Measurements from ENCODE around the gene SPRR5. TPM values are rescaled to one million over a fixed set of nuclear protein-coding genes. Genes with fewer than 3 reads are reported as not detected.

Gene SPRR5, protein sequence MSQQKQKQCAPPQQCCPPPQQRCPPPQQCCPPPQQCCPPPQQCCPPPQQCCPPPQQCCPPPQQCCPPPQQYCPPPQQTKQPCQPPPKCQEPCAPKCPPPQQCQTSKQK
- total RNA-seq (2014; rRNA removed; shearing (Covaris generic)), result not detected in 2 replicates

DNA sequence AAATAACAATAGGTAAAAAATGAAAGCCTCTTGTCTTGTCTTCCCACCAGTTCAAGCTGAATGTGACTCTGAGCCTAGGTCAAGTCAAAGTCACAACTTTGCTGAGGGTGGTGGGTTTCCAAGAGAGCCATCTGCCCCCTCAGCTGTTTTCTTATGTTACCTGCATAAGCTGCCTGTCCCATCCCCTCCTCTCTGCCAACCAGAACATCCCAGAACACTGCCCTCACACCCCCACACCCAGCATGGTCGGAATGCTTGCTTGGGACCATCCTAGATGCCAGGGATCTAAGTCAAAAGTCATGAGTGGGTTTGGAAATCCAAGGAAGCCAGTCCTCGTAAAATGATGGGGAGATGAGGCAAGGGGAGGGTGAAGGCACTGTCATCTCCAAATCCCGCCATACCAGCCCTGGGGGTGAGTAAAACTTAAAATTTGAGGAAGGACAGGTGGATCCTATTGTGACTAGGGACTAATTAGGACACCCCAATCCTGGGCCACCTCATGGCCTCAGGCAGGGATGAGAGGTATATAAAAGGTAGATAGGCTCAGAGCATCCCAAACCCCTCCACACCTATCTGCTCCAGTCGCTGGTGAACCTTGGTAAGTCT is at the start of gene SPRR5:
SPRR5 (plus strand) TSS at position 556 of the 606 bp plus-strand sequence. CDS start 1,349 bp downstream, outside the sequence.
- Histone ChIP-seq H3K36me3 (replicated peaks; ENCODE audit: control insufficient read depth, insufficient read depth, low read length) (no peaks in the 10 kb centered on the region), H3K27me3 (ENCODE audit: control insufficient read depth, insufficient read depth, low read length) (no peaks in the 10 kb centered on the region), H3K4me3 (ENCODE audit: insufficient read depth, low read depth, low read length) (no peak within 1 kb of the TSS)
- no peak for DNase-seq

DNA sequence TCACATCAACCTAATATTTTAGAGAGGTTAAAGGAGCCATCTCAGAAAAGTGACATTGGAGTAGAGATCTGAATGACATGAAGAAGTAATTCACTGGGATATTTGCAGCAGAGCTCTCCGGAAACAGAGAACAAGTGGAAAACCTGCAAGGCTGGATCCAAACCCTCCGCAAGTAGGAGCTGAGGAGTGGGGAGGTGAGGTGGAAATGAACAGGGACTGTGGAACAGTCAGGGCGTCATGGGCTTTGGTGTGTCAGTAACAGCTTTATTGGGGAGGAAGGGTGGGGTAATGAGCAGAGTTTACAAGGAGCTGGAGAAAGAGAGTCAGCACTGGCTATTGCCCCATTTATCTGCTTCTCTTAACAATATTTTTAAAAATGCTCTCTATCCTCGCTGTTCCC is 48.0 kb upstream of the SPRR5 start:
- no peaks in the 10 kb centered on the region for H3K27me3 ChIP-seq (ENCODE audit: control insufficient read depth, insufficient read depth, low read length)
- H3K4me3 ChIP-seq (ENCODE audit: insufficient read depth, low read depth, low read length), result no peak overlapping the region
- DNase-seq, result no peak
- H3K36me3 ChIP-seq (replicated peaks; ENCODE audit: control insufficient read depth, insufficient read depth, low read length), result no peaks in the 10 kb centered on the region

DNA sequence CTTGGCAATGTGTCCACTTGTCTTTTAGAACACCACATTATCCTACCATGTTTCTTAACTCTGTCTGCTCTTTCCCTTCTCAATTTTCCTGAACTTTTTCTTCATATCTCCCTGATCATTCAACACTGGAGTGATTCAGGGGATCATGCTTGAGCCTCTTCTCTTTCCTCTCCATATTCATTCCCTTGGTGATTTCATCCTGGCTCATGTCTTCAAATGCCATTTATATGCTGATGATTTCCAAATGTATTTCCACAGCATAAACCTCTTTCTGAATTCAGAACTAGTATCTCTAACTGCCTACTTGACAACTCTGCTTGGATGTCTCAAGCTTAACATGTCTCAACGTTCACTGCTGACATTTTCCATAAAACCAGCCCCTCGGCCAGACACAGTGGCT is 47.1 kb upstream of the SPRR5 start:
- no peak for DNase-seq
- no peaks in the 10 kb centered on the region for H3K27me3 ChIP-seq (ENCODE audit: control insufficient read depth, insufficient read depth, low read length)
- no peaks in the 10 kb centered on the region for H3K36me3 ChIP-seq (replicated peaks; ENCODE audit: control insufficient read depth, insufficient read depth, low read length)

DNA sequence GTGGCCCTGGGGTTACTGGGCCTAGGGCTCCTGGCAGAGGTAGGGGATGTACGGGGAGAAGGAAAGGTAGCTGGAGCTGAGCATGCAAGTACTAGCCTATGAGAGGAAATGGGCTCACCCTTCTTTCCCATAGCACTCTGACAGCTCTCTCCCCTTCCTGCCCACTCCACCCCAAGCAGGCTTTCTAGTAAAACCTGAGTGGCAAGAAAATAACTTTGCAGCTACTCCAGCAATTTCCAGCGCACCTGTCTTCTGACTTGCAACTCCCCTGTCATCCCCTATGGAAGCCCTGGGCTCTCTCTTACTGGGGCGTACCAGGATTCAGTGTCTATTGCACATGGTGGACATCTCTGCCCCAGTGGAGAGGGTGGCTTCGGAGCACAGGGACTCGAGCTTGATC is 45.4 kb upstream of the SPRR5 start:
- no peaks in the 10 kb centered on the region for H3K36me3 ChIP-seq (replicated peaks; ENCODE audit: control insufficient read depth, insufficient read depth, low read length)
- no peak for DNase-seq
- no peak overlapping the region for H3K4me3 ChIP-seq (ENCODE audit: insufficient read depth, low read depth, low read length)
- no peaks in the 10 kb centered on the region for H3K27me3 ChIP-seq (ENCODE audit: control insufficient read depth, insufficient read depth, low read length)

More for the DNA sequence above, 47.1 kb upstream of the SPRR5 start:
- no peak overlapping the region for H3K4me3 ChIP-seq (ENCODE audit: insufficient read depth, low read depth, low read length)

DNA sequence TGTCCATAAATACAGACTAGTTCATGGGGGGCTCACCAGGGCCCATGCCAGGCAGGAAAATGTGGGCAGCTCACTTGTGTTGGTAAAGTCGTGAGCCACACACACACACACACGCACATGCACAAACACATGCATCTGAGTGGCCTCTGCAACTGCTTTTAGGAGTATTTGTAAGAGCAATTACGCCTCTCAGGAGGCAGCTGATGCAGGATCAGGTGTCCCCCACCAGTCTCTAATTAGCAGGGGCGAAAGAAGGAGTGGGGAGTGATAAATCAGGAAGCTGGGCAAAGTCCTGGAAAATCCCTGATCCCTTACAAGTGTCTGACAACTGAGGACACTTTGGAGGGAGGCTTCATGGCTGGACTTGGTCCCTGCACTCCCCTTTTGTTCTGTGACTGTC is 44.4 kb upstream of the SPRR5 start:
- Histone ChIP-seq H3K4me3 (ENCODE audit: insufficient read depth, low read depth, low read length) (no peak overlapping the region), H3K36me3 (replicated peaks; ENCODE audit: control insufficient read depth, insufficient read depth, low read length) (no peaks in the 10 kb centered on the region), H3K27me3 (ENCODE audit: control insufficient read depth, insufficient read depth, low read length) (no peaks in the 10 kb centered on the region)
- no peak for DNase-seq

DNA sequence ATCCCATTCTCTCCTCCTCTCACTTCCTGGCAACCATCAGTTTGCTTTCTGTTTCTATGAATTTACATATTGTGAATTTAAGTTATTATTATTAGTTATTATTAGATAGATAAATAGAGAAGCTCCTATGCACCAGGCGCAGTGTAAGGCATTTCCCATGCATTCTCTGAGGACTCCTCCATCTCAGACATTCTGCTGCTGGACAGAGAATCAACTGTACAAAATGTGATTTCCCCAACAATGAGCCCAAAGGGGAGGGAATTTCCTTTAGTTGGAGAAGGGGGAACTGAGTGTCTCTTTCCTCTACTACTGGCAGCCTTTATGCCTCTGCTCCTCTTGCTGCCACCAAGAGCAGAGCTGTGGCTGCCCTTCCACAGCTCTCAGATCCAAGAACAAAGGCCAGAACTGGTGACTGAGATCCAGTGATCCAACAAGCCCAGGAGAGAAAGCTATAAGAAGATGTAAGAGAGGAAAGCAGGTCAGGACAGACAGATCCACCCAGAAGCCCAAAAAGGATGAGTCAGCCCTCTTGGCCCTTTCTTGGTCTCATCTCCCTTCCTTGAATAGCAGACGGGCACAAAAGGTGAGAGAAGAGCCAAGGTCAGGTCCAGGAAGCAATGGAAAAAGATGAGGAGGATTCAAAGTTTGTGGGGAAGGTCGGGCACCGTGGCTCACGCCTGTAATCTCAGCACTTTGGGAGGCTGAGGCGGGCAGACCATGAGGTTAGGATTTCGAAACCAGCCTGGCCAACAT is 42.1 kb upstream of the SPRR5 start:
- DNase-seq, result no peak
- Histone ChIP-seq H3K4me3 (ENCODE audit: insufficient read depth, low read depth, low read length) (no peak overlapping the region), H3K27me3 (ENCODE audit: control insufficient read depth, insufficient read depth, low read length) (no peaks in the 10 kb centered on the region), H3K36me3 (replicated peaks; ENCODE audit: control insufficient read depth, insufficient read depth, low read length) (no peaks in the 10 kb centered on the region)

DNA sequence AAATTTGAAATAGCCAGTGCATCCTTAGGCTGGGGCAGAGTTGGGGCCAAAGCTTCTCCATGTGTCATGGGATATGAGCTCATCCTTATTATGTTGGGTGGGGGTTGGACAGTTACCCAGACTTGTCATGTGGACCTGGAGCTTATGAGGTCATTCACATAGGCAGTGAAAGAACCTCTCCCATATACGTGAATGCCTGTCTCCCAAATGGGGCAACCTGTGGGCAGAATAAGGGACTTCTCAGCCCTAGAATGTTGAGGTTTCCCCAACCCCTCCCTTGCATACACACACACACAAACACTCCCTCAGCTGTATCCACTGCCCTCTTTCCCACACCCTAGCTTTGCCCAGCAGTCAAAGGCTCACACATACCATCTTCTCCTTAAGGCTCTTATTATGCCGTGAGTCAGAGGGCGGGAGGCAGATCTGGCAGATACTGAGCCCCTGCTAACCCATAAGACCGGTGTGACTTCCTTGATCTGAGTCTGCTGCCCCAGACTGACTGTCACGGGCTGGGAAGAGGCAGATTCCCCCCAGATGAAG is 40.9 kb upstream of the SPRR5 start:
- H3K27me3 ChIP-seq (ENCODE audit: control insufficient read depth, insufficient read depth, low read length), result no peaks in the 10 kb centered on the region

DNA sequence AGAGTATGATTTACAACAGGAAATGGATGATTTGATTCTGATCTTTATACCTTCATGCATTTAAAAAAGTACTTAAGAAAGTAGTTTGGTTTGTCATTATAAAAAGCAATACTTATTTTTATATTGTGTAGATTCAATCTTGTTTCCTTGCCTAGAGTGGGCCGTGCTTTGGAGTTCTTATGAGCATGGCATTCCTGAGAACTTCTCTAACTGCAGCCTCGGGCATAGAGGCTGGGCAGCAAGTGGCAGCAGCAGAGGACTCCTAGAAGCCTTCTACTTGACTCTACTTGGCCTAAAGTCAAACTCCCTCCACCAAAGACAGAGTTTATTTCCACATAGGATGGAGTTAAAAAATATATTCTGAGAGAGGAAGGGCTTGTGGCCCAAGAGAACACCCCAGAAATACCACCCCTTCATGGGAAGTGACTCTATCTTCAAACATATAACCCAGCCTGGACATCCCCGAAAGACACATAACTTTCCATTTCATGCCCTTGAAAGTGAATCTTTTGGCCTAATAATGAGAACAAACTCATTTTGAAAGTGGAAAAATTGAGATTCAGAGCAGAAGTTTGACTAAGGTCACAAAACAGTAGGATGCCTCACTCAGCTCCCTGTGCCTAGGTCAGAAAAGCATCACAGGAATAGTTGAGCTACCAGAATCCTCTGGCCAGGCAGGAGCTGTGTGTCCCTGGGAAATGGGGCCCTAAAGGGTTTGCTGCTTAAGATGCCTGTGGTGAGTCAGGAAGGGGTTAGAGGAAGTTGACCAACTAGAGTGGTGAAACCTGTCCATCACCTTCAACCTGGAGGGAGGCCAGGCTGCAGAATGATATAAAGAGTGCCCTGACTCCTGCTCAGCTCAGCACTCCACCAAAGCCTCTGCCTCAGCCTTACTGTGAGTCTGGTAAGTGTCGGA is 39.1 kb upstream of the SPRR5 start, which contains the start of gene IVL:
IVL (plus strand) TSS at position 861 of the 916 bp plus-strand sequence. CDS start 1,252 bp downstream, outside the sequence.
- H3K36me3 ChIP-seq (replicated peaks; ENCODE audit: control insufficient read depth, insufficient read depth, low read length), result no peaks in the 10 kb centered on the region
- no peak for DNase-seq
- H3K4me3 ChIP-seq (ENCODE audit: insufficient read depth, low read depth, low read length), result no peak within 1 kb of the TSS
- no peaks in the 10 kb centered on the region for H3K27me3 ChIP-seq (ENCODE audit: control insufficient read depth, insufficient read depth, low read length)

More for the DNA sequence above, 40.9 kb upstream of the SPRR5 start:
- Histone ChIP-seq H3K4me3 (ENCODE audit: insufficient read depth, low read depth, low read length) (no peak overlapping the region), H3K36me3 (replicated peaks; ENCODE audit: control insufficient read depth, insufficient read depth, low read length) (no peaks in the 10 kb centered on the region)
- DNase-seq, result no peak

DNA sequence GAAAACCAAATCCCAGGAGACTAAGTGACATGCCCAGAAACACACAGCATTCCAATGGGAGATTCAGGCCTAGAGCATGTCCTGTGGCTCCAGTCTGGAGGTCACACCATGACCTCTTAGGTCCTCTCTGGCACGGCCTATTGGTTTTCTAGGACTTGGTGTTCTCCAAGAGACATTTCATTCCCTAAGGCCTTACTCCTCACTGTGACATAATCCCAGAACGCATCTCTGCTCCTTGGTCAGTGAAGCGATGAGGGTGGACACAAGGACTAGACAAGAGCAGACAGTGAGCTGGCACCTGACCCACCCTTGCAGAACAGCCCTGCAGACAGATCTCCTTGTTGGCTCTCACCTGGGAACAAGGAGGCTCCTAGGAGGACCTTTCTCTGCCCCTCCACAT is 37.8 kb upstream of the SPRR5 start:
- Histone ChIP-seq H3K4me3 (ENCODE audit: insufficient read depth, low read depth, low read length) (no peak overlapping the region), H3K36me3 (replicated peaks; ENCODE audit: control insufficient read depth, insufficient read depth, low read length) (no peaks in the 10 kb centered on the region), H3K27me3 (ENCODE audit: control insufficient read depth, insufficient read depth, low read length) (no peaks in the 10 kb centered on the region)
- DNase-seq, result no peak

DNA sequence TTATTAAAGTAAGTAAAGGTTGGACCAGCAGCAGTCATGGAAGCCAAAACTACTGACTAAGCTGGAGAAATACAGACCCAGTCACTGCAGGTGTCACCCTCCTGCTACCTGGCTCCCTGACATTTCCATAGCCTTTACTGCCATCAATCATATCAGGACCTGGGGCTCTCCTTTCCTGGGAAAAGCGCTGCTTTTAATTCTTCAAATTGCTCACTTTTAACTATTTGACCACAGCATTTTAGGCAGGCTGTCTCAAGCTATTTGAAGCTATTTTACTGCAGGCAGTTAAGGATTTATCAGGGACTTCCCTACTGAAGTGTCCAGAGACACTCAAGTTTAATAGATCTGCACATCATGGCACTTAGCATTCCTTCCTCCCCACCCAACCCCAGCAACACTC is 34.5 kb upstream of the SPRR5 start:
- Histone ChIP-seq H3K27me3 (ENCODE audit: control insufficient read depth, insufficient read depth, low read length) (no peaks in the 10 kb centered on the region), H3K4me3 (ENCODE audit: insufficient read depth, low read depth, low read length) (no peak overlapping the region), H3K36me3 (replicated peaks; ENCODE audit: control insufficient read depth, insufficient read depth, low read length) (no peaks in the 10 kb centered on the region)
- DNase-seq, result no peak

DNA sequence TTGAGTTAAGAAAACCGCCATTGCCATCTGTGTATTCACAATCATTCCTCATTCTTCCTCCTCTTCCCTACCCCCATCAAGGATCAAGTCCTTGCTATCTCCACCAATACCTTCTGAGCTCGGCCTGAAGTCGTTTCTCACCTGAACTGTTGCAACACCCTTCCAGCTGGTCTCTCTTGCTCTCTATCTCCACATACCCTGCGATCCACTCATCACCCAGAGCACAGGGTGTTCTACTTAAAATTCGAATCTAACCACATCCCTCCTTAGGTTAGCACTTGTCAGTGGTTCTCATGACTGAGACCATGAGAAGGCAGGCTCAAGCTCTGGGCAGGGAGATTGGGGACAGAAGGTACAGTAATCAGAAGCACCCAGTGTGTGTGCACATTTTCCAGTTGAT is 34.1 kb upstream of the SPRR5 start:
- Histone ChIP-seq H3K4me3 (ENCODE audit: insufficient read depth, low read depth, low read length) (no peak overlapping the region), H3K36me3 (replicated peaks; ENCODE audit: control insufficient read depth, insufficient read depth, low read length) (no peaks in the 10 kb centered on the region), H3K27me3 (ENCODE audit: control insufficient read depth, insufficient read depth, low read length) (no peaks in the 10 kb centered on the region)
- no peak for DNase-seq

DNA sequence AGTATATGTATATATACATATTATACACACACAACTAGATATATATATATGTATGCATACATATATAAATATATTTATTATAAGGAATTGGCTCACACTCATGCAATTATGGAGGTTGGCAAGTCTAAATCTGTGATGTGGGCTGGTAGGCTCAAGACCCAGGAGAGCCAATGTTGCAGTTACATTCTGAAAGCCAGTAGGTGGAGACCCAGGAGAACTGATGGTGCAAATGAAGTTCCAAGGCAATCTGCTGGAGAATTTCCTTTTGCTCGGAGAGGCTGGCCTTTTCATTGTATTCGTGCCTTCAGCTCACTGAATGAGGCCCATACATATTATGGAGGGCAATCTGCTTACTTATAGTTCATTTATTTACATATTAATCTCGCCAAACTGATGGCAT is 29.2 kb upstream of the SPRR5 start:
- H3K27me3 ChIP-seq (ENCODE audit: control insufficient read depth, insufficient read depth, low read length), result no peaks in the 10 kb centered on the region
- DNase-seq, result peak; percentile 22
- no peaks in the 10 kb centered on the region for H3K36me3 ChIP-seq (replicated peaks; ENCODE audit: control insufficient read depth, insufficient read depth, low read length)

DNA sequence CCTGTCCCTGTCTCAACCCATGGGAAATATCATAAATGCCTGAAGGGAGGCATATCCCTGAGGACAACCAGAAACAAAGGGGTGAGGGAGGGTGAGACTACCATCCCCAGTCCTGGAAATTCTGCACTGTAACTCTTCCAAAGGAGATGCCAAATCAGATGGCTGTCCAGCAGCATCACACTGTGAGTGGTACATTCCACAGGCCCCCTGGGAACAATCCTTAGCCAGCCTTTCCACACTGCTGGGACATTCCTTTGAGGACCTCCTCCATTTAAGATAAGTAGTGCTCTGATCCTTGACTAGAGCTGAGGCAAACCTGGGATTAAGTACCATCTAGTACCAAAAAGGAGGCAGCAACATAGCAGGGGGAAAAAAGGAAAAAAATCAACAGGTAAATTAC is 27.9 kb upstream of the SPRR5 start:
- no peaks in the 10 kb centered on the region for H3K36me3 ChIP-seq (replicated peaks; ENCODE audit: control insufficient read depth, insufficient read depth, low read length)
- no peak for DNase-seq
- H3K4me3 ChIP-seq (ENCODE audit: insufficient read depth, low read depth, low read length), result no peak overlapping the region
- no peaks in the 10 kb centered on the region for H3K27me3 ChIP-seq (ENCODE audit: control insufficient read depth, insufficient read depth, low read length)

More for the DNA sequence above, 29.2 kb upstream of the SPRR5 start:
- H3K4me3 ChIP-seq (ENCODE audit: insufficient read depth, low read depth, low read length), result no peak overlapping the region

DNA sequence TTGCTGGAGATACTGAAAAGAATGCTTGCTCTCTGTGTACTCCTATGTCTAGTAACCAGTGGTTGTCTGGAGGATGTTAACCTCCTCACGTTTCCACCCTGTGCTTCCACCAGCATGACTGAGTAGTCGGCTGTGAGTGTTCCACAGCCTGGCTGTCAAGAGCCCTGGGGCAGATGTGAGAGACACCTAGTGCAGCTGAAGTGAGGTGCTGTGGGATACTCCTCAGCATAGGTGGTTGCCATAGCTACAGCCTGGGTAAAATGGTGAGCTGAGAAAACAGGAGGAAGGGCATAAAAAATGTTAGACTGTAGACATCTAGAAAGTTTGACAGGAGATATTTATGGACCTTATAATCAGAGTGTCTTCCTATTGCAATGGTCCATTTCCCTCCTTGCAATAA is 22.8 kb upstream of the SPRR5 start:
- no peaks in the 10 kb centered on the region for H3K36me3 ChIP-seq (replicated peaks; ENCODE audit: control insufficient read depth, insufficient read depth, low read length)
- no peaks in the 10 kb centered on the region for H3K27me3 ChIP-seq (ENCODE audit: control insufficient read depth, insufficient read depth, low read length)
- H3K4me3 ChIP-seq (ENCODE audit: insufficient read depth, low read depth, low read length), result no peak overlapping the region
- no peak for DNase-seq

All from H7 (cell line).